ENCODE results near the gene KREMEN1. TPM values are rescaled to one million over a fixed set of nuclear protein-coding genes. Genes with fewer than 3 reads are reported as not detected.

The KREMEN1 gene
- total and polyA plus RNA-seq, 4 donors: 8.8 to 27.5 (median 20.1) TPM

GRCh38 chr22:29071261-29072045 is 1.4 kb upstream of the KREMEN1 start:
- ATAC-seq (ENCODE audit: insufficient read depth, low FRiP score): no peak
- no peaks in the 10 kb centered on the region for H3K36me3 ChIP-seq (ENCODE audit: control insufficient read depth in 4 of 4, insufficient read depth in 4 of 4, low read length in 4 of 4)
- TF ChIP-seq, protein P1, sequence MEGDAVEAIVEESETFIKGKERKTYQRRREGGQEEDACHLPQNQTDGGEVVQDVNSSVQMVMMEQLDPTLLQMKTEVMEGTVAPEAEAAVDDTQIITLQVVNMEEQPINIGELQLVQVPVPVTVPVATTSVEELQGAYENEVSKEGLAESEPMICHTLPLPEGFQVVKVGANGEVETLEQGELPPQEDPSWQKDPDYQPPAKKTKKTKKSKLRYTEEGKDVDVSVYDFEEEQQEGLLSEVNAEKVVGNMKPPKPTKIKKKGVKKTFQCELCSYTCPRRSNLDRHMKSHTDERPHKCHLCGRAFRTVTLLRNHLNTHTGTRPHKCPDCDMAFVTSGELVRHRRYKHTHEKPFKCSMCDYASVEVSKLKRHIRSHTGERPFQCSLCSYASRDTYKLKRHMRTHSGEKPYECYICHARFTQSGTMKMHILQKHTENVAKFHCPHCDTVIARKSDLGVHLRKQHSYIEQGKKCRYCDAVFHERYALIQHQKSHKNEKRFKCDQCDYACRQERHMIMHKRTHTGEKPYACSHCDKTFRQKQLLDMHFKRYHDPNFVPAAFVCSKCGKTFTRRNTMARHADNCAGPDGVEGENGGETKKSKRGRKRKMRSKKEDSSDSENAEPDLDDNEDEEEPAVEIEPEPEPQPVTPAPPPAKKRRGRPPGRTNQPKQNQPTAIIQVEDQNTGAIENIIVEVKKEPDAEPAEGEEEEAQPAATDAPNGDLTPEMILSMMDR (IDR thresholded peaks at IDR 0.05; ENCODE audit: control extremely low read depth, extremely low read depth): no peak
- H3K27me3 ChIP-seq (ENCODE audit: control insufficient read depth in 3 of 3, insufficient read depth in 3 of 3, low read length in 2 of 3): no peaks in the 10 kb centered on the region
- 3 to 14% methylated on average over 59 to 60 of the region's 60 CpGs for WGBS, 2 donors
- no peaks in the 10 kb centered on the region for H3K9me3 ChIP-seq (ENCODE audit: control insufficient read depth in 4 of 4, insufficient read depth in 3 of 4, low read length in 3 of 4)
- H3K4me3 ChIP-seq: no peak overlapping the region
- DNase-seq: peak; percentile 49 to 59 (median 59)
- peaks cover 0 to 26% (median 6%) of the 10 kb centered on the region in 5 donors for H3K4me1 ChIP-seq (ENCODE audit: control insufficient read depth in 5 of 5, insufficient read depth in 5 of 5, low read length in 5 of 5)
- H3K9ac ChIP-seq (ENCODE audit: insufficient read depth in 1 of 2, low read length in 2 of 2): no peak overlapping the region
- no peak overlapping the region for H3K27ac ChIP-seq (ENCODE audit: low read depth in 1 of 2, low read length in 1 of 2)

DNA sequence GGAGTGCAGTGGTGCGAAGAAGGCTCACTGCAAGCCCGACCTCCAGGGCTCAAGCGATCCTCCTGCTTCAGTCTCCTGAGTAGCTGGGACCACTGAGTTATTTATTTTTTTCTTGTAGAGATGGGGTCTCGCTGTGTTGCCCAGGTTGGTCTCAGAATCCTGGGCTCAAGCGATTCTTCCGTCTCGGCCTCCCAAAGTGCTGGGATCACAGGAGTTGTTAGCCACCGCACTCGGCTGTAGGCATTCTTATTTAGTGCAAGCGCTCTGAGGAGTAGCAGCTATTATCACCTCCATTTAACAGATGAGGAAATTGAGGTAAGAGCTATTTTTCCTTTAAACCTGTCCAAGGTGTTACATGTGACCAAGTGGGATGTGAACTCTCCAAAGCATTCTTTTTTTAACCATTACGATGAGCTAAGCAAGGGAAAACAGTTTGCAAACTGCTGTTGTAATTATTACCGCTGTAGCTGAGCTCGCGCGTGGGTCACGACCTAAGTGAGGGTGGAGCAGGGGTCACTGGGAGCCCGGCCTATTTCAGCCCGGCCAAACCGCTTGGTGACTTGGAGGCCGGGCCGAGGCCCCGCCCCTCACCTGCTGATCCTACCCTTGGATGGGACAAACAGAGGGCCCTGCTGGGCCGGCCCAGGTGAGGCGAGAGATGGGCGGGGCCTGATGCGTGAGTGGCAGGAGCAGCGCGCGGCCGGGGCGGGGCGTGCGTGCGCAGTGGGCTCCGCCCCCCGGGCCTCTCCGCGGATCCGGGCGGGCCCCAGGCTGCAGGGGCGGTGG is 449 bp upstream of the KREMEN1 start:
- H3K9ac ChIP-seq (ENCODE audit: insufficient read depth in 1 of 2, low read length in 2 of 2): no peak overlapping the region

DNA sequence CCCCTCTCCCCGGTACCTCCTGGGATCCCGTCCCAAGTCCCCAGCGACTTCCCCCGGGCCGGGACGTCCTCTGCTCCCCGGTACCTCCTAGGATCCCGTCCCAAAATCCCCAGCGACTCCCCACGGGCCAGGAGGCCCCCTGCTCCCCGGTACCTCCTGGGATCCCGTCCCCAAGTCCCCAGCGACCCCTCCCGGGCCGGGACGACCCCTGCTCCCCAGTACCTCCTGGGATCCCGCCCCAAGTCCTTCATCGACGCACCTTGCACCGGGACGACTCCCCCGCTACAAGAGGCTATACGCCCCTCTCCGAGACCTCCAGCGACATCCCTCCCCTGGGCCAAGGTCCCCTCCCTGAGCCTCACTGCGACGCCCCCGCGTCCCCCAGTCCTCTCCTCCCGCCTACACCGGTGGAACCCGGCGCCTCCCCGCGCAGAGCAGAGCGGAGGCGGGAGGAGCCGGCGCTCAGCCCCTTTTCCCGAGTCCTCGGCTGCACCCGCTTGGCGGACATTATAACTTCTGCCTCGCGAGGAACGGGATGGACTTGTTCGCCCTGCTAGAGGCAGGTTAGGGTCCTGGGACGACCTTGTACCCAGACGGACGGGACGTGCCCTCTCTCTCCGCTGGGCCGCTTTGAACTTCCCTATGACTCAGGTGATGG is 912 bp downstream of the KREMEN1 start:
- Histone ChIP-seq H3K4me3 (peak overlapping the region; percentile 67), H3K36me3 (ENCODE audit: control insufficient read depth in 4 of 4, insufficient read depth in 4 of 4, low read length in 4 of 4) (no peaks in the 10 kb centered on the region), H3K9ac (ENCODE audit: insufficient read depth in 1 of 2, low read length in 2 of 2) (peak overlapping the region in 1 of 2 donors; percentile 23), H3K27ac (ENCODE audit: low read depth in 1 of 2, low read length in 1 of 2) (peak overlapping the region in 1 of 2 donors; percentile 59), H3K4me1 (ENCODE audit: control insufficient read depth in 5 of 5, insufficient read depth in 5 of 5, low read length in 5 of 5) (peaks cover 4 to 34% (median 9%) of the 10 kb centered on the region in 5 donors), H3K9me3 (ENCODE audit: control insufficient read depth in 4 of 4, insufficient read depth in 3 of 4, low read length in 3 of 4) (no peaks in the 10 kb centered on the region), H3K27me3 (ENCODE audit: control insufficient read depth in 3 of 3, insufficient read depth in 3 of 3, low read length in 2 of 3) (no peaks in the 10 kb centered on the region)
- TF ChIP-seq, protein P1 (IDR thresholded peaks at IDR 0.05; ENCODE audit: control extremely low read depth, extremely low read depth): no peak
- 2% methylated on average over 53 of the region's 53 CpGs for WGBS, 2 donors
- ATAC-seq (ENCODE audit: insufficient read depth, low FRiP score) (no peak), DNase-seq (peak in 2 of 3 donors; percentile 65 to 75)

More for the DNA sequence above, 449 bp upstream of the KREMEN1 start:
- H3K9me3 ChIP-seq (ENCODE audit: control insufficient read depth in 4 of 4, insufficient read depth in 3 of 4, low read length in 3 of 4): no peaks in the 10 kb centered on the region
- WGBS, 2 donors: 23 to 28% methylated on average over 33 to 41 of the region's 41 CpGs
- no peaks in the 10 kb centered on the region for H3K27me3 ChIP-seq (ENCODE audit: control insufficient read depth in 3 of 3, insufficient read depth in 3 of 3, low read length in 2 of 3)
- TF ChIP-seq, protein P1 (IDR thresholded peaks at IDR 0.05; ENCODE audit: control extremely low read depth, extremely low read depth): no peak
- H3K36me3 ChIP-seq (ENCODE audit: control insufficient read depth in 4 of 4, insufficient read depth in 4 of 4, low read length in 4 of 4): no peaks in the 10 kb centered on the region
- DNase-seq: peak; percentile 83 to 90 (median 90)
- peak overlapping the region; percentile 38 for H3K4me3 ChIP-seq
- peak; percentile 90 for ATAC-seq (ENCODE audit: insufficient read depth, low FRiP score)
- no peak overlapping the region for H3K27ac ChIP-seq (ENCODE audit: low read depth in 1 of 2, low read length in 1 of 2)
- peaks cover 0 to 26% (median 6%) of the 10 kb centered on the region in 5 donors for H3K4me1 ChIP-seq (ENCODE audit: control insufficient read depth in 5 of 5, insufficient read depth in 5 of 5, low read length in 5 of 5)

All from lung (tissue), 12 donors.